GM10266 (cell line): ENCODE results near the gene RAI14.

Experiments
- DNase-seq: peaks from one replicate; pipeline ENCODE4 v3.0.0; 2012; ENCODE audit errors: extremely low spot score
- TF ChIP-seq, protein P1 (sequence below): IDR thresholded peaks from 2 replicates; pipeline ENCODE4 v1.5.1; 2012; ENCODE audit warnings: mild to moderate bottlenecking, low read depth; ENCODE audit not compliant: control insufficient read depth, insufficient read depth; ENCODE audit errors: missing control alignments

RAI14 gene

DNA sequence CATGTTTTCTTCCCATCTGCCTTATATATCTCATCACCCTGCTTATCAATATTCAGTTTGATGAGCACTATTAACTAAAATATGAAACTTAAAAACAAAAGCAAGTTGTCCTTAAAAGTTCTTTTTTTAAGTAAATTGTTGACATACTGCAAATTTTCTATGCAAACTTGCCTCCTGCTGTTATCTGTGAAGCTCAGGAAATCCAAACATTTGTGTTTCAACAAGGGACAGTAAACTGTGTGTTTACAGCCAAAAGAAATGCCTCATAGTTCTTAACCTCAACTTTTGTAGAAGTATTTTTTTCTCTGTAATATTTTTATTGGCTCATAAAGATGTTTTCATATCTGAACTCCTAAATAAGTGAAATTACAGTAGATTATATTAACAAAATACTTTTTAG is 175.2 kb downstream of the RAI14 start:
- no peak for DNase-seq
- TF ChIP-seq, protein P1, sequence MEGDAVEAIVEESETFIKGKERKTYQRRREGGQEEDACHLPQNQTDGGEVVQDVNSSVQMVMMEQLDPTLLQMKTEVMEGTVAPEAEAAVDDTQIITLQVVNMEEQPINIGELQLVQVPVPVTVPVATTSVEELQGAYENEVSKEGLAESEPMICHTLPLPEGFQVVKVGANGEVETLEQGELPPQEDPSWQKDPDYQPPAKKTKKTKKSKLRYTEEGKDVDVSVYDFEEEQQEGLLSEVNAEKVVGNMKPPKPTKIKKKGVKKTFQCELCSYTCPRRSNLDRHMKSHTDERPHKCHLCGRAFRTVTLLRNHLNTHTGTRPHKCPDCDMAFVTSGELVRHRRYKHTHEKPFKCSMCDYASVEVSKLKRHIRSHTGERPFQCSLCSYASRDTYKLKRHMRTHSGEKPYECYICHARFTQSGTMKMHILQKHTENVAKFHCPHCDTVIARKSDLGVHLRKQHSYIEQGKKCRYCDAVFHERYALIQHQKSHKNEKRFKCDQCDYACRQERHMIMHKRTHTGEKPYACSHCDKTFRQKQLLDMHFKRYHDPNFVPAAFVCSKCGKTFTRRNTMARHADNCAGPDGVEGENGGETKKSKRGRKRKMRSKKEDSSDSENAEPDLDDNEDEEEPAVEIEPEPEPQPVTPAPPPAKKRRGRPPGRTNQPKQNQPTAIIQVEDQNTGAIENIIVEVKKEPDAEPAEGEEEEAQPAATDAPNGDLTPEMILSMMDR: no peak

DNA sequence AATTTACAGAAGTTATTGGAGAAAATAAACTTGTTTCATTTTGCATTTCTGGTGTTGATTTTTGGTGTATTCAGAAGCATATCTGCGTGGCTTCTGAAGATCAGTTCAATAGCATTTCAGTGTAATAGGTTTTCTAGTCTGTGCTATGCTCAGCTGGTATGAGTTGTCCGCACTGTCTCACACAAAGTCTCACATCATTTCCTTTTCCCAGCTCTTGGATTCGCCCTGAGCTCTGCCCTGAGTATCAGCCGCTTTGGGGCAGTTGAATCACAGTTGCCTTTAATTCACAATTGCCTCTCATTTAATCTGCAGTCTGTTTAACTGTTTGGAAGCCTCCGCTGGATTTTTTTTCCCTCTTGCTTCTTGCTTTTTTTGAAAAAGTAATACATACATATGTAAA is 176.4 kb downstream of the RAI14 start:
- DNase-seq: no peak
- TF ChIP-seq, protein P1: no peak

DNA sequence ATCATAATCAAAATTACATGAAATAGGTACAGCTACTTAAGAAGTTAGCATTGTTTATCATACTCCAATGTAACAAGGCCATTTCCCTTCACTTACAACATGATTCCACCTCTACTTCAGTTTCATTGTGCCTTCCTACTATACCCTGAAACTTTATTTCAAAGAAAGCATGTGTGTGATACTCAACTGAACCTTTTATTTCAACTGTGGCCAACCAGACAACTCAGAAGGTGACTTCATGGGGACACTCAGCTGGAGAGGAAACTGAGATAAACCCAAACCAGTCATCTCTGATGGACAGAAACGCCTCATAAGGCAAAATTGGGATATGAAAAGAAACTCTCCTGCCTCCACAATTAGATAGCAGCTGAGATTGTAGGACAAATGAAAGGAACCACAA is 177.0 kb downstream of the RAI14 start:
- no peak for DNase-seq
- TF ChIP-seq, protein P1: no peak

DNA sequence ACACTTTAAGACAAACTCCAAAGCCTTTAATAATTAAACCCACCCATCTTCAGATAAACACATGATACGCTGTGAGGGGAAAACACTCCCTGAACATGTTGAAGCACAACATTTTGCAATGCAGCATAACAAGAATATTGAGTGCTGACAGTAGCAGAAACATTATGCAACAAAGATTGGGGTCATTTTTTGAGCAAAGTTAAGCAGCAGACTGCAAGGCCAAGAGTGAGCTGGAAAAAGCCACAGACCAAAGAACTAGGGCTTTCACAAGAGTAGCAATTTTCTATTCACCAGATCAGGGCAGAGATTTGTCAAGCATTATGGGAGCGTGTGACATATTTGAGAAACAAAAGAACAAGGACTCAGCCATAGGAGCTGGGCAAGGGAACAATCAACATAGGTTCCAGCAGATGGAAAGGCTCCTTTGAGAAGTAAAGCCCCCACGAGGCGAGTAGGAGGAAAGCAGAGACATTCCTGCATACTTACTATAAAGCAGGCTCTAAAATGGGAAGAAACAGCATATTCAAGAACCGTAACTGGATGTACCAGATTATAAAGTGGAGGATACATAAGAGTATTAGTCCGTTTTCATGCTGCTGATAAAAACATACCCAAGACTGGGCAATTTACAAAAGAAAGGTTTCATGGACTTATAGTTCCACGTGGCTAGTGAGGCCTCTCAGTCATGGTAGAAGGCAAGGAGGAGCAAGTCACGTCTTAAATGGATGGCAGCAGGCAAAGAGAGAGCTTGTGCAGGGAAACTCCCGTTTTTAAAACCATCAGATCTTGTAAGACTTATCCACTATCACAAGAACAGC is 178.1 kb downstream of the RAI14 start:
- TF ChIP-seq, protein P1: no peak
- no peak for DNase-seq

DNA sequence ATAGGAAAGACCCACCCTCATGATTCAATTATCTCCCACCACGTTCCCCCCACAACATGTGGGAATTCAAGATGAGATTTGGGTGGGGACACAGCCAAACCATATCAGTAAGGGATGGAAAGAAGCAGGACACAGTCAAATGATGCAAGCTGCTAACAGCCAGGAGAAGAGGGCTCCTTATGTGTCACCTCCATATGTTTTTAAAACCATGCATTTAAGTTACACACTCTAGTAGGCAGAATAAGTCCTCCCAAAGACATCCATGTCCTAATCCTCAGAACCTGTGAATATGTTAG is 178.6 kb downstream of the RAI14 start:
- no peak for DNase-seq
- TF ChIP-seq, protein P1: no peak

DNA sequence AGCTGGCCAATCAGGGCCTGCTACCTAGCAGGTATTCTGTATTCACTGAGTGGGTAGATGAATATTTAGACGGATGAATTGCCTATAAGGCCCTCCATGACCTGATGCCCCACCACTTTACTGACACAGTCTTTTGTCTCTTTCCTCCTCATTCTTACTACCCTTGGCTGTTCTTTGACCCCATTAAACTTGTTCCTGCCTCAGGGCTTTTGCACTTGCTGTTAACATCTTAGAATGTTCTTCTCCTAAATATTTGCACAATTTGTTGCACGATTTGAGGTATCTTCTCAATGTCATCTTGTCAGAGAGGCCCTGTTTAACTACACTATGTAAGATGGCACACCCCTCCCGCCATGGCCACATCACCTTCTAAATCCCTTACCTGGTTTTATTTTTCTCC is 179.5 kb downstream of the RAI14 start:
- TF ChIP-seq, protein P1: no peak
- DNase-seq: no peak

DNA sequence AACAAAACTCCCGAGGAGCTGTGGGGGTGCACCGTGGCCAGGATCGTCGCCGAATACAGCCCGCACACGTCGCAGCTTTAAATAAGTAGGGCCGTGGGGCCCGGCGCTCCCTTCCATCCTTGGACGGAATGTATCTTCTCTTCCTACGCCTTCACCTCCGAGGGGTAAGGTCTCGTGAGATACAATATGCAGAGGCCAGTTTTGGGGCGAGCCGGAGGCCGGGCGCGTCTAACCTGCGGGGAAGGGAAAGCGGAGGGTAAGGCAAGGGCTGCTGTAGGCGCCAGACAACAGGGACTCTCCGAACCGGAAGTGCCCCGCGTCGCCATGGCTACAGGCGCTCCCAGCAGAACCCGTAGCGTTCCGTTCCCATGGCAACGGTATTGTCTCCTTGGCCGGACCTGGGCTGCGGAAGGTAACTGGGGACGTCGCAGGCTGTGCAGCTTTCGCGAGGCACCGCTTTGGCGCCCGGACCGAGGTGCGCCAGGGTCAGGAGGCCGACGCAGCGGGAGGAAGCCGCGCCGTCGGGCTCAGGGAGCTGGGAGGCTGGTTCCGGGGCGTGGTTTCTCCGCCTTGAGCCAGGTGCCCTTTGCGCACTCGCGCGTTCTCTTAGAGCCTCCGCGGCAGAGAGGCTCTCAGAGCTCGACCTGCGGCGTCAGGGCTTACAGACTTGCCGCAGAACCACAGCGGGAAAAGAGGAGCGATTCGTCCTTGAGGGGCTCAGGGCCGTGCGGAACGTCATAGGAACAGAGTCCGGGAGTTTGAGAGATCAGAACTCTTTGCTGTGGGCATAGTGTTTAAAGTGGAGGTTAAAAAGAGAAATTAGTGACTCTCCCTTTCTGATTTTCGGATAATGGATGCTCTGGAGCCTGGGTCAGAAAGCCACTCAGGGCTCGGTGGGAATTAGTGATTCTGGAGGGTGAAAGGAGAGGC is 182.9 kb downstream of the RAI14 start, which contains the start of gene TTC23L:
Gene TTC23L (plus strand): TSS at position 380 of the 930 bp plus-strand sequence. CDS start 1,508 bp downstream, outside the sequence.
- TF ChIP-seq, protein P1: no peak
- peak; percentile 86 for DNase-seq
